ENCODE results near the gene PALLD. TPM values are rescaled to one million over a fixed set of nuclear protein-coding genes. Genes with fewer than 3 reads are reported as not detected.

The PALLD gene
- total RNA-seq, 2 experiments from 2014 or later: 0.49 to 0.78 TPM

DNA sequence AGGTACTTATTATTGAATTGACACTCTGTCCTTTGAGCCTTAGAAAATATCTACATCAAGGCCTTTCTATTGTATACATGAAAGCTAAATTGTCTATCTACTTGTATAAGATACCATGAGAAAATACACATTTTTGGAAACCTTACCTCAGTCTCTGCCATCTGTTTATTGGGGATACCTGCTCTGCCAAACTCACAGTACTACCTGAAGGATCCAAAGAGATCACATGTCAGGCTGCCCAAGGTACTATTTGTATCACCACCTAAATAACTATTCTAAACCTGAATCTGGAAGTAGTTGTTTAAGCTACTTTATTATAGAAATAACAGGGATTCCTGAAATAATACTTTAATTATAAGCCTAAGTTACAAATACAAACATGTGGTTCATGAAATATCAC is 126.2 kb downstream of the PALLD start:
- TF ChIP-seq, protein P1, sequence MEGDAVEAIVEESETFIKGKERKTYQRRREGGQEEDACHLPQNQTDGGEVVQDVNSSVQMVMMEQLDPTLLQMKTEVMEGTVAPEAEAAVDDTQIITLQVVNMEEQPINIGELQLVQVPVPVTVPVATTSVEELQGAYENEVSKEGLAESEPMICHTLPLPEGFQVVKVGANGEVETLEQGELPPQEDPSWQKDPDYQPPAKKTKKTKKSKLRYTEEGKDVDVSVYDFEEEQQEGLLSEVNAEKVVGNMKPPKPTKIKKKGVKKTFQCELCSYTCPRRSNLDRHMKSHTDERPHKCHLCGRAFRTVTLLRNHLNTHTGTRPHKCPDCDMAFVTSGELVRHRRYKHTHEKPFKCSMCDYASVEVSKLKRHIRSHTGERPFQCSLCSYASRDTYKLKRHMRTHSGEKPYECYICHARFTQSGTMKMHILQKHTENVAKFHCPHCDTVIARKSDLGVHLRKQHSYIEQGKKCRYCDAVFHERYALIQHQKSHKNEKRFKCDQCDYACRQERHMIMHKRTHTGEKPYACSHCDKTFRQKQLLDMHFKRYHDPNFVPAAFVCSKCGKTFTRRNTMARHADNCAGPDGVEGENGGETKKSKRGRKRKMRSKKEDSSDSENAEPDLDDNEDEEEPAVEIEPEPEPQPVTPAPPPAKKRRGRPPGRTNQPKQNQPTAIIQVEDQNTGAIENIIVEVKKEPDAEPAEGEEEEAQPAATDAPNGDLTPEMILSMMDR (IDR thresholded peaks at IDR 0.05): no peak
- H3K4me3 Mint-ChIP-seq: no peak overlapping the region
- ChIA-PET CTCF (no interaction called here), POLR2A (no interaction called here)
- ATAC-seq (ENCODE audit: poor library complexity): no peak
- Histone ChIP-seq H3K27me3 (ENCODE audit: control insufficient read depth in 1 of 2, insufficient read depth in 2 of 2, low read length in 2 of 2) (peaks cover 0 to 10% of the 10 kb centered on the region in 2 experiments), H3K4me1 (ENCODE audit: insufficient read depth, low read length) (no peaks in the 10 kb centered on the region), H3K36me3 (ENCODE audit: insufficient read depth, low read length) (no peaks in the 10 kb centered on the region), H3K4me3 (ENCODE audit: low read length) (no peak overlapping the region), H3K9me3 (ENCODE audit: control insufficient read depth in 1 of 2, insufficient read depth in 1 of 2, low read length in 2 of 2) (no peaks in the 10 kb centered on the region), H3K27ac (ENCODE audit: low read depth in 1 of 2, low read length in 2 of 2) (no peak overlapping the region)
- H3K4me1 Mint-ChIP-seq (ENCODE audit: low read depth): no peaks in the 10 kb centered on the region
- H3K9me3 Mint-ChIP-seq: no peaks in the 10 kb centered on the region
- H3K27me3 Mint-ChIP-seq: peaks cover 33% of the 10 kb centered on the region
- DNase-seq: no peak
- H3K27ac Mint-ChIP-seq: no peak overlapping the region
- H3K36me3 Mint-ChIP-seq (ENCODE audit: low read depth): no peaks in the 10 kb centered on the region
- intact Hi-C loops (cut with DNase I, micrococcal nuclease): no loop called here

DNA sequence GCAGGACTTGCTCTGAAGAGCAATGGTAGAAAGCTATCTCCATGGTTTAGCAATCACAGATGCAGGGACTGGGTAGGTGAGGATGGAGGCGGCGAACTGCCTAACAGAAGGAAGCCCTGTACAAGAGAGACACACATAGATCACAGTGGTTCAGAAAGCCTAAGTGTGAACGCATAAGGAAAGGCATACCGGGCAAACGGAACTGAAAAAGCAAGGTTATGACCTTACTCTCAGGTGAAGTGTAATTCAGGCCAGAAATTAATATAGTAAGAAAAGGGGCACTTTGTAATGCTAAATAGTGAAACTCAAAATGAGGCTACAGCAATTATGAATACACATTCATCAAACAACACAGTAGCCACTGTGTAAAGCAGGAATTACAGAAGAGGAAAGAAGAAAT is 126.6 kb downstream of the PALLD start:
- Histone ChIP-seq H3K36me3 (ENCODE audit: insufficient read depth, low read length) (no peaks in the 10 kb centered on the region), H3K27ac (ENCODE audit: low read depth in 1 of 2, low read length in 2 of 2) (no peak overlapping the region), H3K27me3 (ENCODE audit: control insufficient read depth in 1 of 2, insufficient read depth in 2 of 2, low read length in 2 of 2) (peaks cover 0 to 10% of the 10 kb centered on the region in 2 experiments), H3K9me3 (ENCODE audit: control insufficient read depth in 1 of 2, insufficient read depth in 1 of 2, low read length in 2 of 2) (no peaks in the 10 kb centered on the region), H3K4me3 (ENCODE audit: low read length) (no peak overlapping the region), H3K4me1 (ENCODE audit: insufficient read depth, low read length) (no peaks in the 10 kb centered on the region)
- intact Hi-C loops (cut with DNase I, micrococcal nuclease): no loop called here
- no peaks in the 10 kb centered on the region for H3K4me1 Mint-ChIP-seq (ENCODE audit: low read depth)
- DNase-seq (no peak), ATAC-seq (ENCODE audit: poor library complexity) (no peak)
- no peak overlapping the region for H3K4me3 Mint-ChIP-seq
- no peak overlapping the region for H3K27ac Mint-ChIP-seq
- ChIA-PET POLR2A (no interaction called here), CTCF (no interaction called here)
- H3K27me3 Mint-ChIP-seq: peaks cover 38% of the 10 kb centered on the region
- H3K9me3 Mint-ChIP-seq: no peaks in the 10 kb centered on the region
- TF ChIP-seq, protein P1 (IDR thresholded peaks at IDR 0.05): no peak
- H3K36me3 Mint-ChIP-seq (ENCODE audit: low read depth): no peaks in the 10 kb centered on the region

DNA sequence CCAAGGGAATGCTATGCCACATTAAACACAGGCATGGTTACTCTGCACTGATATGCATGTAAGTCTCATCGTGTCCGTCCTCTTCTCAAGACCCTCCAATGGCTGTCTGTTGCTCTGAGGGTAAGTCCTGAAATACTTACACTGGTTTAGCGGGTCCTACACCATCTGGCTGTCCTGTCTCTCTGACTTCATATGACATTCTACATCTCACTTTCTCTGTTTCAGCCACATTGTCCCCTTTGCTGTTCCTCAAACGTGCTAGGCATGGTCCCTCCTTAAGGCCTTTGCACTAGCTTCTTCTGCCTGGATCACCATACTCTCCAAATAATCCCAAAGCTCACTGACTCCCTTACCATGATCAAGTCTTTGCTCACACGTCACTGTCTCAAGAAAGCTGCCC is 131.4 kb downstream of the PALLD start:
- Histone ChIP-seq H3K9me3 (ENCODE audit: control insufficient read depth in 1 of 2, insufficient read depth in 1 of 2, low read length in 2 of 2) (no peaks in the 10 kb centered on the region), H3K4me3 (ENCODE audit: low read length) (no peak overlapping the region), H3K36me3 (ENCODE audit: insufficient read depth, low read length) (no peaks in the 10 kb centered on the region), H3K27ac (ENCODE audit: low read depth in 1 of 2, low read length in 2 of 2) (no peak overlapping the region), H3K27me3 (ENCODE audit: control insufficient read depth in 1 of 2, insufficient read depth in 2 of 2, low read length in 2 of 2) (peaks cover 20 to 40% of the 10 kb centered on the region in 2 experiments), H3K4me1 (ENCODE audit: insufficient read depth, low read length) (peaks cover 5% of the 10 kb centered on the region)
- DNase-seq (no peak), ATAC-seq (ENCODE audit: poor library complexity) (no peak)
- intact Hi-C loops (cut with DNase I, micrococcal nuclease): no loop called here
- Mint-ChIP-seq H3K27ac (no peak overlapping the region), H3K9me3 (no peaks in the 10 kb centered on the region), H3K27me3 (peaks cover 62% of the 10 kb centered on the region), H3K4me1 (ENCODE audit: low read depth) (peaks cover 9% of the 10 kb centered on the region), H3K4me3 (no peak overlapping the region), H3K36me3 (ENCODE audit: low read depth) (no peaks in the 10 kb centered on the region)
- CTCF ChIA-PET: no interaction called here
- POLR2A ChIA-PET: no interaction called here
- TF ChIP-seq, protein P1 (IDR thresholded peaks at IDR 0.05): no peak
